Stimulated activated CD4-positive, alpha-beta T cell treated with anti-CD3 and anti-CD28 coated beads, Interleukin-15, amount 100 ng/mL, for 48 hours (primary cell): ENCODE data around the gene PPP2R2C.
A peak's percentile ranks its signal among the peaks of the same experiment; 100 is the strongest.

ENCODE experiments used
- DNase-seq, 2 donors: peaks; one replicate each; pipeline ENCODE4 v3.0.0-alpha.2; 2020; ENCODE audit warnings: low read depth in 2 of 2

PPP2R2C gene

DNA sequence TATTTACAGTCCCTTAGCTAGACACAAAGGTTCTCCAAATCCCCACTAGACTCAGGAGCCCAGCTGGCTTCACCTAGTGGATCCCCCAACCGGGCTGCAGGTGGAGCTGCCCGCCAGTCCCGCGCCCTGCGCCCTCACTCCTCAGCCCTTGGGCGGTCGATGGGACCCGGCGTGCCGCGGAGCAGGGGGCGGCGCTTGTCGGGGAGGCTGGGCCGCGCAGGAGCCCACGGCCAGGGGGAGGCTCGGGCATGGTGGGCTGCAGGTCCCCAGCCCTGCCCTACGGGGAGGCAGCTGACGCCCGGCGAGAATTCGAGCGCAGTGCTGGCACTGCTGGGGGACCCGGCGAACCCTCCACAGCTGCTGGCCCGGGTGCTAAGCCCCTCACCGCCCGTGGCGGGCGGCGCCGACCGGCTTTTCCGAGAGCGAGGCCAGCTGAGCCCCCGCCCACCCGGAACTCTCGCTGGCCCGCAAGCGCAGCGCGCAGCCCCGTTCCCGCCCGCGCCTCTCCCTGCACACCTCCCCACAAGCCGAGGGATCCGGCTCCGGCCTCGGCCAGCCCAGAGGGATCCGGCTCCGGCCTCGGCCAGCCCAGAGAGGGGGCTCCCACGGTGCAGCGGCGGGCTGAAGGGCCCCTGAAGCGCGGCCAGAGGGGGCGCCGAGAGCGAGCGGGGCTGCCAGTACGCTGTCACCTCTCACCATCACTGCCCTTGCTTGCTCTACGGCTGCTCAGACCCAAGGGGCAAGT, 163.3 kb downstream of the PPP2R2C start:
- DNase-seq: peak in 1 of 2 donors; percentile 11

- DNase-seq: no peak
Measured at GRCh38 chr4:6307891-6308290, 164.5 kb downstream of the PPP2R2C start.

DNA sequence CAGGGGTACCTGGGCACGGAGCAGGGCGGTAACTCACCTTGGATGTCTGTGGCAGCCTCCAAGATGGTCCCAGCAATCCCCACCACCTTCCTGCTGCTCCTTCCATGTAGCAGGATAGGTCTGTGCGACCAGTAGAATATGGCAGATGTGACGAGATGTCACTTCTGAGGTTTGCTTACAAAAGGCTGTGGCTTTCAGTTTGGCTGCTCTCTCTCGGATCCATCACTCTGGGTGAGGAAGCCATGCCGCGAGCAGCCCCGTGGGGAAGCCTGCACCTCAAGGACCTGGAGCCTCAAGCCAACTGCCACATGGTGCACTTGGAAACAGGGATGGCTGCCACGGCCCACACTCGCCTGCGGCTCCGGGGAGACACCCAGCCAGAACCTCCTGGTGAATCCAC, 165.2 kb downstream of the PPP2R2C start:
- DNase-seq: no peak

DNA sequence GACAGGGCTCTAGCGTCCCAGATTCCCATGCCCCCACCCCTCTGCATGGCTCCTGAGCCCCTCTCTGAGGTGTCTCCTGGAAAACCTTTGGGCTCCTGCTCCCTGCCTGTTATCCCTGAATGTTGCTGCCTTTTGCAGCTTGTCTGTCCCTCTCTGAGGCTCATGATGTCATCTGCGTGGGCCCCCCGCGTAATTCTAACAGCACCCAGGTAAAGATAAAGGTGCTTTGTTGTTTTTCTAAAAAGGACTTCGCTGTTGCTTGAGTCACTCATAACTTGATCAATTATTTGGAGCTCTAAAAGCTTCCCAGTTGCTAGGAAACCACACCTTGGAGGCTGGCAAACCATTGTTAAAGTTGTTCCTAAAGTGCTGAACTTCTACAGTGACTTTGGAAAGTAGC, 166.1 kb downstream of the PPP2R2C start:
- no peak for DNase-seq

DNA sequence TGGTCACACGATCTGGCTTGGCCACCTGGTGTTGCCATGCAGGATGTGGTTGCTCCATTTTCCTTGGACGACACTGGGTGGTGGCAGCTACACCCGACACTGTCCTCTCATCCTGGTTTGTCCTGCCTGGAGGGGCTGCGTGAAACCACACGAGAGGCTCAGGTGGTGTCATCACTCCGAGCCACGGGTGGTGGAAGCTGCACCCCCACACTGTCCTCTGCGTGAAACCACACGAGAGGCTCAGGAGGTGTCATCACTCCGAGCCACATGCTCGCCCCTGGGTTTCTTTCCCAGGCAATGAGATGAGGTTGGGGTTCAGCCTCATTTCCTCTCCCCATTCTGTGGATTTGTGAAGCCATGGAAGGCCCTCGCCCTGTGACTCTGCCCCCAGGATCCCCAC, 168.5 kb downstream of the PPP2R2C start:
- no peak for DNase-seq

- no peak for DNase-seq
Measured at GRCh38 chr4:6302869-6303268, 169.5 kb downstream of the PPP2R2C start.

GRCh38 chr4:6301732-6302442, 170.5 kb downstream of the PPP2R2C start:
- no peak for DNase-seq

GRCh38 chr4:6301051-6301731, 171.2 kb downstream of the PPP2R2C start:
- DNase-seq: no peak

DNA sequence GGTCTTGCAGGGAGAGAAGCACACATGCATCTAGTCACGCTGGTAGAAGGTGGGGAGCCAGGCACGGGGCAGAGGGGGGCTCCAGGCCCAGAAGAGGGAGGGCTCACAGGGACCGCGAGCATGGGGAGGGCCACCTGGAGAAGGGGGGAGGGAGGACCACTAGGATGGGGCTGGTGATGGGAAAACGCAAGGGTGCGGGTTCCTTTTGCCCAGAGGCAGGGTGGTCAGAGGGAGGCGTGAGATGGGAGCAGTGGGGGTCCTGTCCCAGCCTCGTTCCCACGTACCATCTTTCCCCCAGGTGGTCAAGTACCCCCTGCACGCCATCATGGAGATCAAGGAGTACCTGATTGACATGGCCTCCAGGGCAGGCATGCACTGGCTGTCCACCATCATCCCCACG, 172.1 kb downstream of the PPP2R2C start:
- no peak for DNase-seq

DNA sequence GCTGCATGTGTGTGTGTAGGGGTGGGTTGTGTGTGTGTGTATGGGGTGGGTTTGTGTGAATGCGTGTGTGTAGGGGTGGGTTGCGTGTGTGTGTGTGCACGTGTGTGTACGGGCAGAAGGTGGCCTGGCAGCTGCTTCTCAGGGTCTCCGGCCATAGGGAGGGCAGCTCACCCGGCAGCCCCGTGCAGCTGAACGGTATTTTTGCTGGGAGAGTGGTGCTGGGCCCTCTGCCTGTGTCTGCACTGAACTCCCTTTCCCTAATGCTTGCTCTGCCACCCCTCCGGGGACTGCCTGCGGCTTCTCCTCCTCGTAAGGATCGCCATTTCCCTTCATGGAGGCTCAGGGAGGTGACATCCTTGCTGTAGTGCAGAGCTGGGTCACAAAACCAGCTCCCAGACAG, 172.5 kb downstream of the PPP2R2C start:
- DNase-seq: no peak

- no peak for DNase-seq
Measured at GRCh38 chr4:6298852-6299251, 173.6 kb downstream of the PPP2R2C start.

GRCh38 chr4:6298035-6298434, 174.4 kb downstream of the PPP2R2C start:
- no peak for DNase-seq

DNA sequence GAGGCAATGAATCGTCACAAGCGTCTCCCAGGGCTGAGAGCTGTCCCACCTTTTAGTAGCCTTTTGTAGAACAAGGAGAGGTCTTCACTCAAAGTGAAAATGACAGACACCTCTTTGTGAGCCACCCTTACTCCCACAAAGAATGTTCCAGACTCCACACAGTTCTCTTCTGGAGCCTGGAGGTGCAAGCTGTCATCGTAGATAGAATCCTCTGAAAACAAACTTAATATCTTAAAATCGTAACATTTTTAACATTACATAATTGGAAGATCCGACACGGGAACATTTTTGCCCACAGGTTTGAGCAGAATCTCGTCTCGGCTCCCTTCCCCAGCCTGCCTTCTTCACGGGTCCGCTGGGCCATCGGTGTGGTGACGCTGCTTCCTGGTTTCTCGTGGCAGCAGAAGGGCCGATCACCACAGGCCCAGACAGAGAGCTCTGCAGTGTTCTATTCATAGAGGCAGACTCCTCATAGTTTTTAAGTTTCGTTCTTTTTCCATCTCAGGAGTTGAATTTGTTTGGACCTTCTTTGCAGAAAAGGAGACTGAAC, 175.1 kb downstream of the PPP2R2C start:
- DNase-seq: no peak

DNA sequence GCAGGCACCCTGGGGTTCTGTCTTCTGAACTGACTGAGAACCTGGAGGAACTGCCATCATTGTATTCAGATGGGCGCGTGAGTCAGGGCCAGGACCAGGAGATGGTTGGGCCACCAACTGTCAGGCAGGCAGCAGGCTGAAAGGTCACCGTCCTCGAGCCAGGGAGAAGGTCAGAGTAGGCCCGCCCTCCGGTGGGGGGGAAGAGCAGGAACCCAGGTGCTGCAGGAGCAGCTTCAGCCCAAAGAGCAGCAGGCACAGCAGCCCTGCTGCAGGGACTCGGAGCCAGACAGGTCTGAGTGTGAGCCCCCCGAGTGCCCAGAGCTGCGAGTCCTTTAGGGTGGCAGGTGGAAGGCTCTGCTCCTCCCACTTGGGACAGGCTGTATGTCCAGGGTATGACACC, 176.4 kb downstream of the PPP2R2C start:
- no peak for DNase-seq

DNA sequence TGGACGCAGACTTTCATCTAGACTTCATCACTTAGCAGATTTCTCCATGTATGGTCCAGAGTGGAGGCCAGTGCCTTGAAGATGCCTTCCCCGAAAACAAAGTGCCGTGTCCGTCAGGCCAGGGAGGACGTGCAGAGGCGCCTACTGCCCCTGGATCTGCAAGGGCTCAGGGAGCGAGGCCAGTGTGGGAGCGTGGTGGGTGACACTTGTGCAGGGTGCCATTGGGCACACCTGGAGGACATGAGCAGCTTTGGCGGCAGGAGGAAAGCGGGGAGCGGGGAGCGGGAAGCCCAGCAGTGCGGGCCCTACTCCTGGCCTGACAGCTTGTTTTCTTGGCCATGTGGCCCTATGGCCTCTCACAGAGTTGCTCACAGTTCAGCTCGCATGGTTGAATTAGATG, 176.9 kb downstream of the PPP2R2C start:
- no peak for DNase-seq

- DNase-seq: no peak
Measured at GRCh38 chr4:6294705-6295421, 177.6 kb downstream of the PPP2R2C start.

DNA sequence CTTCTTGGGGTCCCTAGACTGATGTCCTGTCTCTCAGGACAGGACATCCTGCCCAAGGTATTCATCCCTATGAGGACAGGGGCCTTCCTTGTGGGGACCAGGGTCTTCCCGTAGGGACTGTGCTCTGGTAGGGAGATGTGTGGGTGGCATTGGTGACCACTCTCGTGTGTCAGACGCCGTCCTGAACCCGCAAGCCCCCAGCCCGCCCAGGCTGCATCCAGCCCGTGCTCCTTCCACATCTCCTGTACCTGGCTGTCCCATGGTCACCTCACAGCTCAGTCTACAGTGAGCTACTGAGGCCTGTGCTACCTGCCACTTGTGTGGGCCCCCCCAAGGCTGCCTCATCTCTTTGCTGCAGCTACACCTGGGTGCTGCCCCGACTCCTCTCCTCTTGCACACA, 178.8 kb downstream of the PPP2R2C start:
- DNase-seq: no peak

DNA sequence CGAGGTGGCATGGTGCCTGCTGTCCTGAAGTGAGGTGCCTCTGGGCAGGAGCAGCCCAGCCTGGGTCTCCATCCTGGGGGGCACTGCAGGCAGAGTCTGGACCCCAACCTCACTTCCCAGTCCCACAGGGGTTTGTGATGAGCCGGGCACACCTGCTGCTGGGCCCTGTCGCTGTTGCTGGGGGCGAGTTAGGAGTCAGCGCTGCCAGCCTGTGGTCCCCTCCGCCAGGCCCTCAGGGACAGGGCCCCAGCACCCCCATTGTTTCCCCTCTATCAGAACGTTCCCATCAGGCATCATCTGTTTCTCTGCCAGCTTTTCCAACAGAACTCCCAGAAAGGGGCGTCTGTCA, 179.3 kb downstream of the PPP2R2C start:
- DNase-seq: no peak

- no peak for DNase-seq
Measured at GRCh38 chr4:6292376-6293096, 179.9 kb downstream of the PPP2R2C start.

- no peak for DNase-seq
Measured at GRCh38 chr4:6291784-6292297, 180.6 kb downstream of the PPP2R2C start.
